ENCODE measurements around the gene MEIOC. TPM values are rescaled to one million over a fixed set of nuclear protein-coding genes. Genes with fewer than 3 reads are reported as not detected.

The MEIOC gene
- total and polyA plus RNA-seq, 2 of the 8 experiments (the other 6 are each of a cell fraction or from before 2014, with no cell fraction given) = 4.2 to 4.8 TPM

DNA sequence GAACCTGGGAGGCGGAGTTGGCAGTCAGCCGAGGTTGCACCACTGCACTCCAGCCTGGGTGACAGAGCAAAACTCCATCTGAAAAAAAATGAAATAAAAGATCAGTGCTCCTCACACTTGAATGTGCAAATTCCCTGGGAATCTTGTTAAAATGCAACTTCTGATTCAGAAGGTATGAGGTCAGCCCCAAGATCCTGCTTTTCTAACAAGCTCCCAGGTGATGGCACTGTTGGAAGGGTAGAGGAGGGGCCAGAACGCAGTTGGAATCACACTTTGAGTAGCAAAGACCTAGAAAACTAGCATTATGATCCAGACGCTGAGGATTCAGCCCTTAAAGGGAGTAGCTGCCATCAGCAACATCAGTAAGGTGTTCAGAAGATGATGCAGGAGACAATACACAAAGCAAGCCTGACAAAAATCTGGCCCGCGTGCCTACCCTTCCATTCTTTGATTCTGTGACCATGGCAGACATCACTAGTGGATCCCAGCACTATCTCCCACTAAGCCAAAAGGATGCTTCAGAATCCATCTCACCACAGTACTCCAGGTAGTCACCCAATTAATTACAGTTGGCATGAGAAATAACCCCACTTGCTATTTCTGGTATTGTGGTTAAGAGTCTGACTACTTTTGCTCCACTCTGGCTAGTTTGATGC is 33.1 kb upstream of the MEIOC start (continued):
- no peak for TF ChIP-seq CHD7 (IDR thresholded peaks at IDR 0.05; ENCODE audit: insufficient replicate concordance, low read length)
- TF ChIP-seq YY1 (IDR thresholded peaks at IDR 0.05; ENCODE audit: low read depth, low read length) = no peak
- peak; percentile 46 to 59 for TF ChIP-seq RAD21 (IDR thresholded peaks at IDR 0.05 in 1 of 2, conservative IDR thresholded peaks at IDR 0.05 in 1 of 2; ENCODE audit: low read depth in 2 of 2, low read length in 2 of 2)
- TF ChIP-seq, protein P1, sequence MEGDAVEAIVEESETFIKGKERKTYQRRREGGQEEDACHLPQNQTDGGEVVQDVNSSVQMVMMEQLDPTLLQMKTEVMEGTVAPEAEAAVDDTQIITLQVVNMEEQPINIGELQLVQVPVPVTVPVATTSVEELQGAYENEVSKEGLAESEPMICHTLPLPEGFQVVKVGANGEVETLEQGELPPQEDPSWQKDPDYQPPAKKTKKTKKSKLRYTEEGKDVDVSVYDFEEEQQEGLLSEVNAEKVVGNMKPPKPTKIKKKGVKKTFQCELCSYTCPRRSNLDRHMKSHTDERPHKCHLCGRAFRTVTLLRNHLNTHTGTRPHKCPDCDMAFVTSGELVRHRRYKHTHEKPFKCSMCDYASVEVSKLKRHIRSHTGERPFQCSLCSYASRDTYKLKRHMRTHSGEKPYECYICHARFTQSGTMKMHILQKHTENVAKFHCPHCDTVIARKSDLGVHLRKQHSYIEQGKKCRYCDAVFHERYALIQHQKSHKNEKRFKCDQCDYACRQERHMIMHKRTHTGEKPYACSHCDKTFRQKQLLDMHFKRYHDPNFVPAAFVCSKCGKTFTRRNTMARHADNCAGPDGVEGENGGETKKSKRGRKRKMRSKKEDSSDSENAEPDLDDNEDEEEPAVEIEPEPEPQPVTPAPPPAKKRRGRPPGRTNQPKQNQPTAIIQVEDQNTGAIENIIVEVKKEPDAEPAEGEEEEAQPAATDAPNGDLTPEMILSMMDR (IDR thresholded peaks at IDR 0.05; ENCODE audit: control extremely low read depth in 1 of 3, insufficient read depth in 1 of 3, low read depth in 1 of 3, low read length in 3 of 3) = peak in 2 of 3 experiments; percentile 21 to 42; a peak in 2 of 4 replicates
- peak; percentile 78; the same call in 1 of the 2 replicates for TF ChIP-seq KDM1A (IDR thresholded peaks at IDR 0.05; ENCODE audit: borderline replicate concordance, low read length)

Measured in H1 (cell line).